Upper lobe of right lung (tissue), 1 donor: ENCODE measurements around the gene CERS6. TPM values are rescaled to one million over a fixed set of nuclear protein-coding genes. Genes with fewer than 3 reads are reported as not detected.

Experiments
- ATAC-seq: fragments of 200-7000 bp; cut with Tn5 transposase; one replicate; pipeline ENCODE4 v1.9.1; 2020; ENCODE audit warnings: mild to moderate bottlenecking, moderate library complexity
- DNase-seq: peaks from one replicate; pipeline ENCODE4 v3.0.0-alpha.2; 2020
- H3K27ac ChIP-seq: fragments of 200-600 bp; one replicate; pipeline ENCODE4 v1.8.0; 2022
- H3K27me3 ChIP-seq: fragments of 200-600 bp; one replicate; pipeline ENCODE4 v1.8.0; 2022; ENCODE audit warnings: mild to moderate bottlenecking
- H3K36me3 ChIP-seq: fragments of 200-600 bp; one replicate; pipeline ENCODE4 v1.8.0; 2022
- H3K4me1 ChIP-seq: fragments of 200-600 bp; one replicate; pipeline ENCODE4 v1.8.0; 2022
- H3K4me3 ChIP-seq: fragments of 200-600 bp; one replicate; pipeline ENCODE4 v1.8.0; 2022; ENCODE audit warnings: mild to moderate bottlenecking
- H3K9me3 ChIP-seq: fragments of 200-600 bp; one replicate; pipeline ENCODE4 v1.8.0; 2022
- intact Hi-C: fragments of 100-400 bp; cut with DNase I; formaldehyde crosslinking; loops from one replicate; pipeline ENCODE4 v1.11.0; 2022
- total RNA-seq: library from RNA; stranded (reverse); fragmentation: NEBNext Ultra II Directional; extraction: Animal tissue kit (Norgen Biotek cat#: 25700); gene quantifications from one replicate; pipeline ENCODE4 v1.2.1, GENCODE V29; 2021
- TF ChIP-seq, protein P1 (sequence below): fragments of 200-600 bp; IDR thresholded peaks from one replicate; pipeline ENCODE4 v1.8.0; 2022; ENCODE audit warnings: antibody characterized with exemption
- donor health status: DM: no; HTN: yes; CAD: no; lungs with severe emphysema.

Gene CERS6
- total RNA-seq, 1 donor from 2014 or later: 17.8 TPM

DNA sequence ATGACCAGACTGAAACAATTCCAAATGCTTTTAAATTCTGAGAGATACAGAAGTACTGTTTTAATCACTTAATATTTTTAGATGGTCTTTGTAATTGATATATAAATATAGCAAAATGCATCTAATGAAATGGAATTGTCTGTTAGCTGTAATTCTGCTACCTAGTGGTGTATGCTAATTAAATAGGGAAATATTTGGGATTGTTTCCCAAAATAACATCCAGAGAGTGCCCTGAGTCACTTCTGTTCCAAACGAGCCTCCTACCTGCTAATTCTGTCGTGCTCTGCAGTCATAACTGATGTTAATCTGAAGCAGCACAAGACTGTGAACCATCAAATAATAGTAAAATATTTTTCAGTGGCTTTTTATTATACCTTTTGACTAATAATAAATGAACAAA lies 274.9 kb downstream of the CERS6 start:
- TF ChIP-seq, protein P1, sequence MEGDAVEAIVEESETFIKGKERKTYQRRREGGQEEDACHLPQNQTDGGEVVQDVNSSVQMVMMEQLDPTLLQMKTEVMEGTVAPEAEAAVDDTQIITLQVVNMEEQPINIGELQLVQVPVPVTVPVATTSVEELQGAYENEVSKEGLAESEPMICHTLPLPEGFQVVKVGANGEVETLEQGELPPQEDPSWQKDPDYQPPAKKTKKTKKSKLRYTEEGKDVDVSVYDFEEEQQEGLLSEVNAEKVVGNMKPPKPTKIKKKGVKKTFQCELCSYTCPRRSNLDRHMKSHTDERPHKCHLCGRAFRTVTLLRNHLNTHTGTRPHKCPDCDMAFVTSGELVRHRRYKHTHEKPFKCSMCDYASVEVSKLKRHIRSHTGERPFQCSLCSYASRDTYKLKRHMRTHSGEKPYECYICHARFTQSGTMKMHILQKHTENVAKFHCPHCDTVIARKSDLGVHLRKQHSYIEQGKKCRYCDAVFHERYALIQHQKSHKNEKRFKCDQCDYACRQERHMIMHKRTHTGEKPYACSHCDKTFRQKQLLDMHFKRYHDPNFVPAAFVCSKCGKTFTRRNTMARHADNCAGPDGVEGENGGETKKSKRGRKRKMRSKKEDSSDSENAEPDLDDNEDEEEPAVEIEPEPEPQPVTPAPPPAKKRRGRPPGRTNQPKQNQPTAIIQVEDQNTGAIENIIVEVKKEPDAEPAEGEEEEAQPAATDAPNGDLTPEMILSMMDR: no peak
- intact Hi-C loops: no loop called here
- Histone ChIP-seq H3K36me3 (no peaks in the 10 kb centered on the region), H3K27me3 (no peaks in the 10 kb centered on the region), H3K27ac (no peak overlapping the region), H3K4me1 (no peaks in the 10 kb centered on the region), H3K4me3 (no peak overlapping the region), H3K9me3 (no peaks in the 10 kb centered on the region)
- no peak for DNase-seq
- ATAC-seq: no peak

DNA sequence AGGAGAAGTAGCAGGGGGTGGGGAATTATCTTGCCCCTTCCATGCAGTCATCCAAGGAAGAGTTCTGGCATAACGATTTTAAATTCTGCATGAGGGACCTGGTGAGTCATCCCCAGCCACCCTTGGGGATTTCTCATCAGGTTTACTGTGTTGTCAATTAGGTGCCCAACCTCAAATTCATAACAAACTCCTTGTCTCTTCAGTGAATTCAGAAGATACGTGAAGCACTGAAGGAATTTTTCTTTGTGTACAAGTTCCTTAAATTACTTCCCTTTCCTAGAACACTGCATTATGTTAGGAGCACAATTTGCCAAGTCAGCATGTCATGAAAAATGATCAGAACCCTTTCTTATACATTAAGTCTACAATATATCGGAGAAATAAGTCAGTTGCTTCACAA lies 275.5 kb downstream of the CERS6 start:
- Histone ChIP-seq H3K27ac (no peak overlapping the region), H3K36me3 (no peaks in the 10 kb centered on the region), H3K9me3 (no peaks in the 10 kb centered on the region), H3K4me3 (no peak overlapping the region), H3K4me1 (no peaks in the 10 kb centered on the region), H3K27me3 (no peaks in the 10 kb centered on the region)
- ATAC-seq: no peak
- TF ChIP-seq, protein P1: no peak
- intact Hi-C loops: no loop called here
- no peak for DNase-seq

DNA sequence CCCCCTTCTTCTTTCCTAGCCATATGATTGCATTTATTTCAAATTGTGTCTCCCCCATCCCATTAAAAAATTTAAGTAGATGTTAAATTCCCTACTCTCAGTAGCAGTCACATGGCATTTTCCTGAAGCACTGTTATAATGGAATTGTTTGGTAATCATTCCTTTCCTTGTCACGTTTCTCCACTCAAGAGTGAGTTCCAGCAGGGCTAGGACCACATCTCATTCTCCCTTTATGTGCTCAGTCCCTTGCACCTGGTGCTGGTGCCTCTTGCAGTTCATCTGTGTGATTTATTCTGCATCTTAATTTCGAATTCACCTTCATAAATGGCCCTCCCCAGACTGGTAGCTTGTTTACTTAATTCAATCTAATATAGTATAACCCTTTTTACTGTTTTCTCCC lies 276.0 kb downstream of the CERS6 start:
- no peak overlapping the region for H3K27ac ChIP-seq
- ATAC-seq: no peak

DNA sequence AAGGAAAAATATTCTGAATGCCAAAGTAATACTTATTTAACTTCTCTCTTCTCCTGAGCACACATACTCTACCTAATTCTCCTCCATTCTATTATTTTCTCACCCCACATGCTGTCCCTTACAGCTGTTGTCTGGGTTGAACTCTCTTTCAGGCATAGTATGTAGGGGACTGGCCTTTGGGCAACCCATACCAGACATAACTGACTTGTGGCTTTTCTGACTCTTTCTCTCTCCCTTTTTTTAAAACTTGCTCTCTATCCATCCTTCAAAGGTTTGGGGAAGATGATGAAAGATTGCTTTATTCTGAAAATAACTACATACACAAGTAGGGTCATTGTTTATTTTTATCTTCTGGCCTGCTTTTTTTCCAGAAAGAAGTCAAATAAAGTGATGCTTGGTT lies 276.4 kb downstream of the CERS6 start:
- TF ChIP-seq, protein P1: no peak
- ATAC-seq (no peak), DNase-seq (no peak)
- intact Hi-C loops: no loop called here
- H3K4me3 ChIP-seq: no peak overlapping the region
- no peak overlapping the region for H3K27ac ChIP-seq
- H3K27me3 ChIP-seq: no peaks in the 10 kb centered on the region
- no peaks in the 10 kb centered on the region for H3K36me3 ChIP-seq
- no peaks in the 10 kb centered on the region for H3K4me1 ChIP-seq
- H3K9me3 ChIP-seq: no peaks in the 10 kb centered on the region

More for the DNA sequence above, 276.0 kb downstream of the CERS6 start:
- TF ChIP-seq, protein P1: no peak
- Histone ChIP-seq H3K9me3 (no peaks in the 10 kb centered on the region), H3K36me3 (no peaks in the 10 kb centered on the region), H3K27me3 (no peaks in the 10 kb centered on the region), H3K4me1 (no peaks in the 10 kb centered on the region), H3K4me3 (no peak overlapping the region)
- intact Hi-C loops: no loop called here
- no peak for DNase-seq

DNA sequence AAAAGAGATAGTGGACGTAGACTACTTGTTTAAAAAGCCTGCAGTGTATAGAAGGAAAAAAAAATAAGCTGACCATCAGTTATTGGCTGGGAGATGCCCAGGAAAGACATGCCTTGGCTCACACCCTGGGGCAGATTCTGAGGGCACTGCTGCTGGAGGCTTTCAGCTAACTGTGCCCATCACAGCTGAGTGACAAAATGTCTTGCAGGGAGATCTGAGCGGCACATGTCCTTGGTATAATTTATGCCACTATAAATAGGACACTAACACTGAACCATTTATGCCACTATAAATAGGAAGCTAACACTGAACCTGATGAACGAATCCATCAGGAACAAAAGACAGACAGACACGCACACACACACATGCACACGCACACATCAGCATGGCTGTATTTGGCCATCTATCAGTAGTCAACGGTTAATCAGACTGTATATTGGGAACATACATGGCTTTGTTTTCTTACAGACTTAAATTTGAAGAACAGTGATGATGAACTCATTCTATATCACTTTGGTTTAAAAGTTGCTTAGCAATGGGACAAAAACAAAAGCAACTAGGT lies 278.2 kb downstream of the CERS6 start:
- Histone ChIP-seq H3K27me3 (no peaks in the 10 kb centered on the region), H3K27ac (no peak overlapping the region), H3K36me3 (no peaks in the 10 kb centered on the region), H3K4me1 (no peaks in the 10 kb centered on the region), H3K4me3 (no peak overlapping the region), H3K9me3 (no peaks in the 10 kb centered on the region)
- DNase-seq (no peak), ATAC-seq (no peak)
- TF ChIP-seq, protein P1: no peak
- intact Hi-C loops: no loop called here
